ENCODE results near the gene ARHGAP24. TPM values are rescaled to one million over a fixed set of nuclear protein-coding genes. Genes with fewer than 3 reads are reported as not detected.

The ARHGAP24 gene
- total RNA-seq, 2 experiments from 2014 or later, result 0.22 to 0.70 TPM

- H3K27me3 Mint-ChIP-seq, result peaks cover 4% of the 10 kb centered on the region
- ATAC-seq, result no peak
- ChIA-PET POLR2A (no interaction called here), CTCF (interaction anchor here (0.9 to 1.1 kb wide), 2 partner anchors 9 to 13 kb away, joined by 3 to 6 read pairs; no protein-coding TSS in a partner anchor)
- no peak for TF ChIP-seq CTCF (IDR thresholded peaks at IDR 0.05)
- intact Hi-C loops (cut with micrococcal nuclease), result no loop called here
- no peak overlapping the region for H3K4me3 Mint-ChIP-seq
- H3K27ac Mint-ChIP-seq, result no peak overlapping the region
- no peaks in the 10 kb centered on the region for H3K36me3 Mint-ChIP-seq (ENCODE audit: low read depth)
- no peaks in the 10 kb centered on the region for H3K4me1 Mint-ChIP-seq (ENCODE audit: low read depth)
- no peak for DNase-seq
- no peaks in the 10 kb centered on the region for H3K9me3 Mint-ChIP-seq
These were observed 557.0 kb downstream of the ARHGAP24 start for GRCh38 chr4:86031927-86032326.

GRCh38 chr4:86032476-86033022, 557.6 kb downstream of the ARHGAP24 start:
- H3K4me3 Mint-ChIP-seq, result no peak overlapping the region
- no peak overlapping the region for H3K27ac Mint-ChIP-seq
- POLR2A ChIA-PET, result no interaction called here
- no peaks in the 10 kb centered on the region for H3K4me1 Mint-ChIP-seq (ENCODE audit: low read depth)
- H3K36me3 Mint-ChIP-seq (ENCODE audit: low read depth), result no peaks in the 10 kb centered on the region
- CTCF ChIA-PET, result interaction anchor here (1.1 kb wide), 1 partner anchor 12 kb away, joined by 6 read pairs; no protein-coding TSS in a partner anchor
- peaks cover 4% of the 10 kb centered on the region for H3K27me3 Mint-ChIP-seq
- DNase-seq (no peak), ATAC-seq (no peak)
- intact Hi-C loops (cut with micrococcal nuclease), result no loop called here
- no peaks in the 10 kb centered on the region for H3K9me3 Mint-ChIP-seq
- TF ChIP-seq CTCF (IDR thresholded peaks at IDR 0.05), result no peak

- intact Hi-C loops (cut with micrococcal nuclease), result no loop called here
- no peak for TF ChIP-seq CTCF (IDR thresholded peaks at IDR 0.05)
- Mint-ChIP-seq H3K4me3 (no peak overlapping the region), H3K36me3 (ENCODE audit: low read depth) (no peaks in the 10 kb centered on the region), H3K27me3 (peaks cover 4% of the 10 kb centered on the region), H3K4me1 (ENCODE audit: low read depth) (no peaks in the 10 kb centered on the region), H3K27ac (no peak overlapping the region), H3K9me3 (no peaks in the 10 kb centered on the region)
- POLR2A ChIA-PET, result no interaction called here
- CTCF ChIA-PET, result interaction anchor here (1.1 kb wide), 1 partner anchor 12 kb away, joined by 6 read pairs; no protein-coding TSS in a partner anchor
- DNase-seq (no peak), ATAC-seq (no peak)
These were observed 558.2 kb downstream of the ARHGAP24 start for GRCh38 chr4:86033171-86033570.

- Mint-ChIP-seq H3K9me3 (no peaks in the 10 kb centered on the region), H3K36me3 (ENCODE audit: low read depth) (no peaks in the 10 kb centered on the region), H3K4me1 (ENCODE audit: low read depth) (no peaks in the 10 kb centered on the region), H3K27me3 (peaks cover 4% of the 10 kb centered on the region), H3K27ac (no peak overlapping the region), H3K4me3 (no peak overlapping the region)
- DNase-seq, result no peak
- ChIA-PET CTCF (no interaction called here), POLR2A (no interaction called here)
- no peak for TF ChIP-seq CTCF (IDR thresholded peaks at IDR 0.05)
- intact Hi-C loops (cut with micrococcal nuclease), result no loop called here
- no peak for ATAC-seq
These were observed 559.7 kb downstream of the ARHGAP24 start for GRCh38 chr4:86034616-86035015.

GRCh38 chr4:86035688-86036087, 560.7 kb downstream of the ARHGAP24 start:
- TF ChIP-seq CTCF (IDR thresholded peaks at IDR 0.05), result no peak
- ATAC-seq, result no peak
- CTCF ChIA-PET, result interaction anchor here (1.0 kb wide), 2 partner anchors 10 kb away, joined by 3 to 4 read pairs; no protein-coding TSS in a partner anchor

More at GRCh38 chr4:86035688-86036087, 560.7 kb downstream of the ARHGAP24 start:
- H3K4me3 Mint-ChIP-seq, result no peak overlapping the region
- no peaks in the 10 kb centered on the region for H3K9me3 Mint-ChIP-seq
- no peak for DNase-seq
- POLR2A ChIA-PET, result no interaction called here
- H3K27ac Mint-ChIP-seq, result no peak overlapping the region
- intact Hi-C loops (cut with micrococcal nuclease), result no loop called here
- H3K4me1 Mint-ChIP-seq (ENCODE audit: low read depth), result no peaks in the 10 kb centered on the region
- peaks cover 4% of the 10 kb centered on the region for H3K27me3 Mint-ChIP-seq
- H3K36me3 Mint-ChIP-seq (ENCODE audit: low read depth), result no peaks in the 10 kb centered on the region
